ENCODE results near the gene STX4. TPM values are rescaled to one million over a fixed set of nuclear protein-coding genes. Genes with fewer than 3 reads are reported as not detected.

STX4 gene
- total RNA-seq, 4 donors from 2014 or later: 26.8 to 47.6 (median 39.9) TPM

GRCh38 chr16:31077024-31077423 lies 43.7 kb downstream of the STX4 start:
- Histone ChIP-seq H3K36me3 (peaks cover 45 to 49% of the 10 kb centered on the region in 2 donors), H3K9me3 (no peaks in the 10 kb centered on the region), H3K27me3 (no peaks in the 10 kb centered on the region), H3K4me3 (replicated peaks in 1 of 3) (no peak overlapping the region), H3K4me1 (peaks cover 18 to 20% of the 10 kb centered on the region in 2 donors), H3K27ac (no peak overlapping the region)
- WGBS, 2 donors: 97 to 100% methylated on average over 5 to 6 of the region's 13 CpGs
- intact Hi-C loops (cut with DNase I): no loop called here
- TF ChIP-seq POLR2A (IDR thresholded peaks at IDR 0.05): no peak
- TF ChIP-seq CTCF (IDR thresholded peaks at IDR 0.05): no peak
- DNase-seq: no peak

- peaks cover 10 to 12% of the 10 kb centered on the region in 2 donors for H3K4me1 ChIP-seq
- intact Hi-C loops (cut with DNase I): no loop called here
- no peak overlapping the region for H3K27ac ChIP-seq
- WGBS, 2 donors: 95 to 98% methylated on average over 29 of the region's 30 CpGs
- H3K4me3 ChIP-seq (replicated peaks in 1 of 3): no peak overlapping the region
- DNase-seq: no peak
- no peaks in the 10 kb centered on the region for H3K27me3 ChIP-seq
- H3K36me3 ChIP-seq: peaks cover 48 to 49% of the 10 kb centered on the region in 2 donors
- TF ChIP-seq POLR2A (IDR thresholded peaks at IDR 0.05) (no peak), CTCF (IDR thresholded peaks at IDR 0.05) (no peak)
- H3K9me3 ChIP-seq: no peaks in the 10 kb centered on the region
Observed at GRCh38 chr16:31077592-31078396, 44.4 kb downstream of the STX4 start.

DNA sequence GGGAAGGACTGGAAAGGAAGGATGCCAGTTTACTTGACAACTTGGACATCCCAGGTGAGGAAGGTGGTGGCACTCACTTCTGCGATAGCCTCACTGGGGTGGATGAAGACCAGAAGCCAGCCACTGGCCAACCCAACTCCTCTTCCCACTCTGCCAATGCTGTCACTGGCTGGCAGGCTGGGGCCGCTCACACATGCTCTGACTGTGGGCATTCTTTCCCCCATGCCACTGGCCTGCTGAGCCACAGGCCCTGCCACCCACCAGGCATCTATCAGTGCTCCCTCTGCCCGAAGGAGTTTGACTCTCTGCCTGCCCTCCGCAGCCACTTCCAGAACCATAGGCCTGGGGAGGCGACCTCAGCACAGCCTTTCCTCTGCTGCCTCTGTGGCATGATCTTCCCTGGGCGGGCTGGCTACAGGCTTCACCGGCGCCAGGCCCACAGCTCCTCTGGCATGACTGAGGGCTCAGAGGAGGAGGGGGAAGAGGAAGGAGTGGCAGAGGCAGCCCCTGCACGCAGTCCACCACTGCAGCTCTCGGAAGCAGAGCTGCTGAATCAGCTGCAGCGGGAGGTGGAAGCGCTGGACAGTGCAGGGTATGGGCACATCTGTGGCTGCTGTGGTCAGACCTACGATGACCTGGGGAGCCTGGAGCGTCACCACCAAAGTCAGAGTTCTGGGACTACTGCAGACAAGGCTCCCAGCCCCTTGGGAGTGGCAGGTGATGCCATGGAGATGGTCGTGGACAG lies 45.4 kb downstream of the STX4 start:
- intact Hi-C loops (cut with DNase I): no loop called here

GRCh38 chr16:31079342-31079944 lies 46.1 kb downstream of the STX4 start:
- peaks cover 48 to 49% of the 10 kb centered on the region in 2 donors for H3K36me3 ChIP-seq
- 82 to 89% methylated on average over 7 to 13 of the region's 13 CpGs for WGBS, 2 donors
- no peaks in the 10 kb centered on the region for H3K27me3 ChIP-seq
- H3K4me1 ChIP-seq: peaks cover 10 to 11% of the 10 kb centered on the region in 2 donors
- no peak overlapping the region for H3K4me3 ChIP-seq (replicated peaks in 1 of 3)
- no peaks in the 10 kb centered on the region for H3K9me3 ChIP-seq
- intact Hi-C loops (cut with DNase I): no loop called here
- TF ChIP-seq POLR2A (IDR thresholded peaks at IDR 0.05) (no peak), CTCF (IDR thresholded peaks at IDR 0.05) (no peak)
- no peak for DNase-seq
- H3K27ac ChIP-seq: no peak overlapping the region

More for the DNA sequence above, 45.4 kb downstream of the STX4 start:
- H3K9me3 ChIP-seq: no peaks in the 10 kb centered on the region
- peaks cover 48 to 49% of the 10 kb centered on the region in 2 donors for H3K36me3 ChIP-seq
- H3K27ac ChIP-seq: no peak overlapping the region
- no peak overlapping the region for H3K4me3 ChIP-seq (replicated peaks in 1 of 3)
- no peaks in the 10 kb centered on the region for H3K27me3 ChIP-seq
- no peak for DNase-seq
- no peak for TF ChIP-seq POLR2A (IDR thresholded peaks at IDR 0.05)
- TF ChIP-seq CTCF (IDR thresholded peaks at IDR 0.05): no peak
- peaks cover 10 to 11% of the 10 kb centered on the region in 2 donors for H3K4me1 ChIP-seq
- WGBS, 2 donors: 93 to 100% methylated on average over 7 to 15 of the region's 15 CpGs

All from thyroid gland (tissue), 4 donors.